Lower leg skin (tissue), 4 donors: Measurements from ENCODE around the gene GPN1. TPM values are rescaled to one million over a fixed set of nuclear protein-coding genes. Genes with fewer than 3 reads are reported as not detected.

ENCODE experiments used
- DNase-seq, 2 donors: peaks; one replicate each; pipeline ENCODE4 v3.0.0-alpha.2; 2019; ENCODE audit warnings: low spot score in 2 of 2
- H3K4me3 ChIP-seq: fragments of 200-600 bp; sonication (generic); 2 replicates; pipeline ENCODE4 v1.5.1; 2017; ENCODE audit warnings: mild to moderate bottlenecking, low read depth; ENCODE audit not compliant: poor library complexity, severe bottlenecking
- CTCF ChIP-seq, 3 donors: fragments of 450-650 bp; IDR thresholded peaks; one replicate each; pipeline ENCODE4 v1.5.1; 2016; ENCODE audit warnings: antibody characterized with exemption in 3 of 3, mild to moderate bottlenecking in 3 of 3, moderate library complexity in 2 of 3
- POLR2A ChIP-seq, 2 donors: fragments of 450-650 bp; IDR thresholded peaks; one replicate each; pipeline ENCODE4 v1.6.1; 2016 to 2017; ENCODE audit warnings: antibody characterized with exemption in 2 of 2, mild to moderate bottlenecking in 1 of 2, moderate library complexity in 1 of 2
- WGBS, 2 donors: methylation state at CpG; one replicate each; pipeline ENCODE4 v1.1.5; 2018; 5-methylcytosine and 5-hydroxymethylcytosine counted together
- intact Hi-C: fragments of 100-400 bp; cut with DNase I; formaldehyde crosslinking; loops from one replicate; pipeline ENCODE4 v1.15.0; 2023; ENCODE audit warnings: low total_unique reads
- total RNA-seq, 4 donors: library from RNA; depleted of rRNA; stranded (reverse); fragments of >200 nt; gene quantifications; one replicate each; pipeline ENCODE4 v1.1.0, GENCODE V29; 2016

GPN1 gene
- total RNA-seq, 4 donors from 2014 or later: 15.3 to 23.2 (median 21.2) TPM

- DNase-seq: no peak
- intact Hi-C loops: no loop called here
- no peak overlapping the region for H3K4me3 ChIP-seq
- TF ChIP-seq POLR2A (IDR thresholded peaks at IDR 0.05): no peak
- no peak for TF ChIP-seq CTCF (IDR thresholded peaks at IDR 0.05)
- 91 to 97% methylated on average over 1 of the region's 1 CpG for WGBS, 2 donors
Measured at GRCh38 chr2:27596627-27597026, 32.2 kb upstream of the GPN1 start.

- TF ChIP-seq POLR2A (IDR thresholded peaks at IDR 0.05) (no peak), CTCF (IDR thresholded peaks at IDR 0.05) (no peak)
- intact Hi-C loops: no loop called here
- no peak for DNase-seq
- H3K4me3 ChIP-seq: no peak overlapping the region
- 85 to 88% methylated on average over 2 of the region's 2 CpGs for WGBS, 2 donors
Measured at GRCh38 chr2:27606611-27607010, 22.2 kb upstream of the GPN1 start.

- no peak for DNase-seq
- WGBS, 2 donors: 95 to 96% methylated on average over 2 of the region's 2 CpGs
Measured at GRCh38 chr2:27613985-27614384, 14.9 kb upstream of the GPN1 start.

GRCh38 chr2:27615316-27615715, 13.5 kb upstream of the GPN1 start:
- TF ChIP-seq POLR2A (IDR thresholded peaks at IDR 0.05): no peak
- TF ChIP-seq CTCF (IDR thresholded peaks at IDR 0.05): no peak
- H3K4me3 ChIP-seq: no peak overlapping the region
- 92 to 97% methylated on average over 3 of the region's 3 CpGs for WGBS, 2 donors
- intact Hi-C loops: no loop called here
- DNase-seq: no peak

More at GRCh38 chr2:27613985-27614384, 14.9 kb upstream of the GPN1 start:
- intact Hi-C loops: no loop called here
- H3K4me3 ChIP-seq: no peak overlapping the region
- TF ChIP-seq CTCF (IDR thresholded peaks at IDR 0.05): no peak
- no peak for TF ChIP-seq POLR2A (IDR thresholded peaks at IDR 0.05)

- no peak for DNase-seq
- H3K4me3 ChIP-seq: no peak overlapping the region
- WGBS, 2 donors: 71 to 79% methylated on average over 1 of the region's 1 CpG
- intact Hi-C loops: no loop called here
- TF ChIP-seq CTCF (IDR thresholded peaks at IDR 0.05): no peak
- TF ChIP-seq POLR2A (IDR thresholded peaks at IDR 0.05): no peak
Measured at GRCh38 chr2:27621524-27621923, 7.3 kb upstream of the GPN1 start.

- 81 to 86% methylated on average over 3 of the region's 3 CpGs for whole genome bisulfite sequencing, 2 donors
- no peak for DNase-seq
- TF ChIP-seq POLR2A (IDR thresholded peaks at IDR 0.05) (no peak), CTCF (IDR thresholded peaks at IDR 0.05) (no peak)
Measured at GRCh38 chr2:27622921-27623384, 5.9 kb upstream of the GPN1 start.

More at GRCh38 chr2:27622921-27623384, 5.9 kb upstream of the GPN1 start:
- no peak overlapping the region for H3K4me3 ChIP-seq
- intact Hi-C loops: no loop called here
